Measurements from ENCODE around the gene ZMYM2. TPM values are rescaled to one million over a fixed set of nuclear protein-coding genes. Genes with fewer than 3 reads are reported as not detected.

The ZMYM2 gene
- total RNA-seq (2016; rRNA removed; fragmentation: Illumina TruSeq; extraction: Trizol): 40.8 and 56.9 TPM in 2 replicates
- total RNA-seq (2016; cell fraction: cytosol; rRNA removed; fragmentation: Illumina TruSeq; extraction: Trizol; ENCODE audit: low read depth): 25.6 and 27.3 TPM in 2 replicates
- 35.9 and 53.3 TPM in 2 replicates for total RNA-seq (2016; cell fraction: insoluble cytoplasmic fraction; rRNA removed; fragmentation: Illumina TruSeq; extraction: Trizol)
- total RNA-seq (2016; cell fraction: membrane; rRNA removed; fragmentation: Illumina TruSeq; extraction: Trizol): 22.6 and 25.0 TPM in 2 replicates
- 52.3 and 58.3 TPM in 2 replicates for total RNA-seq (2016; cell fraction: nucleus; rRNA removed; fragmentation: Illumina TruSeq; extraction: Trizol)
- 17.6 and 22.4 TPM in 2 replicates for polyA plus RNA-seq (2011; rRNA removed)
- 5.8 and 9.5 TPM in 2 replicates for polyA plus RNA-seq (2011; cell fraction: cytosol; rRNA removed)
- 18.4 and 22.9 TPM in 2 replicates for polyA plus RNA-seq (2011; cell fraction: nucleus; rRNA removed)
- 22.2 and 23.4 TPM in 2 replicates for polyA plus RNA-seq (2012)
- 1.1 and 1.3 TPM in 2 replicates for polyA plus RNA-seq (2016; cell fraction: cytosol; fragmentation: Illumina TruSeq; extraction: Trizol; ENCODE audit: low read depth)
- 29.7 and 36.6 TPM in 2 replicates for polyA plus RNA-seq (2016; cell fraction: insoluble cytoplasmic fraction; fragmentation: Illumina TruSeq; extraction: Trizol; ENCODE audit: low read depth)
- 2.9 and 3.6 TPM in 2 replicates for polyA plus RNA-seq (2016; cell fraction: membrane; fragmentation: Illumina TruSeq; extraction: Trizol; ENCODE audit: low read depth)
- polyA plus RNA-seq (2016; cell fraction: nucleus; fragmentation: Illumina TruSeq; extraction: Trizol; ENCODE audit: insufficient read depth, low read depth): 58.5 and 61.6 TPM in 2 replicates
- 17.1 and 26.7 TPM in 2 replicates for polyA minus RNA-seq (2011; rRNA and poly(A)+ RNA removed; ENCODE audit: low replicate concordance)
- polyA minus RNA-seq (2011; cell fraction: cytosol; rRNA and poly(A)+ RNA removed): 32.5 and 37.8 TPM in 2 replicates
- polyA minus RNA-seq (2011; cell fraction: nucleus; rRNA and poly(A)+ RNA removed): 139 and 147 TPM in 2 replicates
- percentile 88 among the genes with signal in this experiment for Bru-seq, nascent RNA
- percentile 86 among the genes with signal in this experiment for BruChase-seq, experiment 1, labeled RNA remaining after a 6-hour chase
- BruChase-seq, experiment 2, labeled RNA remaining after a 2-hour chase: percentile 88 among the genes with signal in this experiment
- long read RNA-seq, experiment 1, partial matches to known transcripts: 0 of 5 reads
- long read RNA-seq, experiment 1, other reads (novel, unspliced or antisense): 5 of 5 reads
- long read RNA-seq, experiment 2, partial matches to known transcripts: 4 of 22 reads
- long read RNA-seq, experiment 2, other reads (novel, unspliced or antisense): 18 of 22 reads

DNA sequence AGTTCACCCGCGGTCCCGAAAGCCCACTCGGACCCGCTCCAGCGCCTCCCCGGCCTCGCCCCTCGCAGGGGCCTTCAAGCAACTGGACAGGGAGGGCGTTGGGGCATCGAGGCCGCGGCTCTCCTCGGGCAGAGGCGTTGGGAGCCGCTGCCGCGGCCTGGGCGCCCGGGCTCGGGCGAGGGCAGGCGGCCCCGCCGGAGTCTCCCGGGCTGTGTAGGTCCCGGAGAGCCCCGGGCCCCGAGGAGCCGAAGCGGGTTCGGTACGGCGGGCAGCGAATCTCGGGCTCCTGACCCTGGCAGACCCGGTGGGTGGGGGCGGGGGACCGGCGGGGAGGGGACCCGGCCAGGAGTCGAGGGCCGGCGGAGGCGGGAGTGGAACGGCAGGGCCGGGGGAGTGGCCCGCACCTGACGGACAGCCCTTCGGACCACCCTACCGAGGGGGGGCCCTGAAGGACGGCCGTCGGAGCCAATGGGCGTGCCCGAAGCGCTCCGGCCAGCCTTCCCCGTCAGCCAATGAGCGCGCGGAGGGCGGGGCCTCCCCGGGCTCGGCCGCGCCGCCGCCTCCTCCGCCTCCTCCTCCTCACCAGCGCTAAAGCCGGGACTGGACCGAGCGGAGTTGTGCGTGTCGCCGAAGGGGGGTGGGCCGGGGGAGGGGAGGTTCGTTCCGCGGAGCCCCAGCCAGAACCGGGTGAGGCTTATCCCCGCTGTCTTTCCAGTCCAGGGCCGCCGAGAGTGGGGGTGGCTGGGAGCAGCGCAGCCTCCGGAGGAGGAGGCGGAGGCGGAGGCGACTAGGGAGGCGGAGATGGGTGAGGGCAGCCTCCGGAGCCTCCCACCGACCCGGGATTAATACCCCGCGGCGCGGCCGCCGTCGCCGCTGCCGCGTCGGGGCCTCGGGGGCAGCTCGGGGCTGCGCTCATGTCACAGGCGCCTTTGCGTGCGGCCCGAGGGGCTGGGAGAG lies at the start of gene ZMYM2:
Gene ZMYM2, plus strand, starts transcription at position 573 of the 957 bp plus-strand sequence. CDS start 34,346 bp downstream, outside the sequence.
- FAIRE-seq (peak; percentile 37), DNase-seq (ENCODE audit: low spot score) (peak; percentile 86), ATAC-seq (peak; percentile 94)
- intact Hi-C loops (cut with micrococcal nuclease; ENCODE audit: unreplicated experiment) (loop anchor here (5.0 kb wide), 1 partner anchor 176 kb away; the partner anchor contains the start of gene PSPC1), in situ Hi-C loops (cut with HindIII; ENCODE audit: extremely low pct_ligation_motif_present, low pct_unique_long_range_greater_than_20kb) (no loop called here)
- peak within 1 kb of the TSS; percentile 85 for H3K9ac ChIP-seq (ENCODE audit: insufficient read depth, low read depth, low read length)
- H3K4me2 ChIP-seq (ENCODE audit: low read depth, low read length): peak within 1 kb of the TSS; percentile 91
- H3K4me3 ChIP-seq (replicated peaks in 1 of 3; ENCODE audit: insufficient read depth in 1 of 3, low read depth in 2 of 3, low read length in 3 of 3): peak within 1 kb of the TSS; percentile 75 to 97 (median 96)
- H3K36me3 ChIP-seq (replicated peaks in 1 of 2; ENCODE audit: control insufficient read depth in 1 of 2, insufficient read depth in 2 of 2, low read length in 2 of 2): peaks cover 0 to 11% of the 10 kb centered on the region in 2 experiments; a peak in 1 of 5 replicates
- no TSS peak for BruUV-seq (replicated peaks)
- peak within 1 kb of the TSS; percentile 81 for H3K27ac ChIP-seq (ENCODE audit: extremely low read length, insufficient read depth, low read length)
- H3K4me1 ChIP-seq (ENCODE audit: insufficient read depth, low read length): peaks cover 28% of the 10 kb centered on the region
- ChIA-PET POLR2A (interaction anchor here (1.0 kb wide), 1 partner anchor 8 kb away, joined by 3 read pairs; no protein-coding TSS in a partner anchor), CTCF (ENCODE audit: low intra/inter-chr PET ratio, low total read pairs) (no interaction called here)
- H2AFZ ChIP-seq (ENCODE audit: low read length): no peak within 1 kb of the TSS
- no peaks in the 10 kb centered on the region; a peak in 2 of 5 replicates for H3K27me3 ChIP-seq (ENCODE audit: control insufficient read depth in 1 of 2, insufficient read depth in 2 of 2, low read length in 2 of 2)
- 7% methylated on average over 14 of the region's 112 CpGs for WGBS (ENCODE audit: low lambda C conversion rate)
- H3K79me2 ChIP-seq (ENCODE audit: insufficient read depth, low read length): peaks cover 36% of the 10 kb centered on the region
- H3K9me3 ChIP-seq (ENCODE audit: low read length): no peaks in the 10 kb centered on the region
- peaks cover 26% of the 10 kb centered on the region for H4K20me1 ChIP-seq (ENCODE audit: insufficient read depth, low read length)
- TF ChIP-seq, protein P1, sequence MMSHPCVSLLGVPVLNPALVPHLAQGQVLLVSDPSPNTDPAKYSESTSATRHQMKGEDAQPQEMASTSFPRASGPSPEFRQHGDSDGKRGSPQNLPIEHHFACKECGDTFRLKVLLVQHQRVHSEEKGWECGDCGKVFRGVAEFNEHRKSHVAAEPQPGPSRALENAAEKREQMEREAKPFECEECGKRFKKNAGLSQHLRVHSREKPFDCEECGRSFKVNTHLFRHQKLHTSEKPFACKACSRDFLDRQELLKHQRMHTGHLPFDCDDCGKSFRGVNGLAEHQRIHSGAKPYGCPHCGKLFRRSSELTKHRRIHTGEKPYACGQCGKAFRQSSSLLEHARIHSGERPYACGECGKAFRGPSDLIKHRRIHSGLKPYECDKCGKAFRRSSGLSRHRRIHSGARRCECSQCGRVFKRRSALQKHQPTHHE (CRISPR knock-in tag; IDR thresholded peaks at IDR 0.05; ENCODE audit: borderline replicate concordance): 0 out of 2 replicates have a peak, but pooled peaks have one; percentile 6
- TF ChIP-seq ZNF546 (CRISPR knock-in tag; conservative IDR thresholded peaks at IDR 0.05) (no peak), KDM1A (CRISPR knock-in tag; IDR thresholded peaks at IDR 0.05) (no peak)
- TF ChIP-seq, protein P2, sequence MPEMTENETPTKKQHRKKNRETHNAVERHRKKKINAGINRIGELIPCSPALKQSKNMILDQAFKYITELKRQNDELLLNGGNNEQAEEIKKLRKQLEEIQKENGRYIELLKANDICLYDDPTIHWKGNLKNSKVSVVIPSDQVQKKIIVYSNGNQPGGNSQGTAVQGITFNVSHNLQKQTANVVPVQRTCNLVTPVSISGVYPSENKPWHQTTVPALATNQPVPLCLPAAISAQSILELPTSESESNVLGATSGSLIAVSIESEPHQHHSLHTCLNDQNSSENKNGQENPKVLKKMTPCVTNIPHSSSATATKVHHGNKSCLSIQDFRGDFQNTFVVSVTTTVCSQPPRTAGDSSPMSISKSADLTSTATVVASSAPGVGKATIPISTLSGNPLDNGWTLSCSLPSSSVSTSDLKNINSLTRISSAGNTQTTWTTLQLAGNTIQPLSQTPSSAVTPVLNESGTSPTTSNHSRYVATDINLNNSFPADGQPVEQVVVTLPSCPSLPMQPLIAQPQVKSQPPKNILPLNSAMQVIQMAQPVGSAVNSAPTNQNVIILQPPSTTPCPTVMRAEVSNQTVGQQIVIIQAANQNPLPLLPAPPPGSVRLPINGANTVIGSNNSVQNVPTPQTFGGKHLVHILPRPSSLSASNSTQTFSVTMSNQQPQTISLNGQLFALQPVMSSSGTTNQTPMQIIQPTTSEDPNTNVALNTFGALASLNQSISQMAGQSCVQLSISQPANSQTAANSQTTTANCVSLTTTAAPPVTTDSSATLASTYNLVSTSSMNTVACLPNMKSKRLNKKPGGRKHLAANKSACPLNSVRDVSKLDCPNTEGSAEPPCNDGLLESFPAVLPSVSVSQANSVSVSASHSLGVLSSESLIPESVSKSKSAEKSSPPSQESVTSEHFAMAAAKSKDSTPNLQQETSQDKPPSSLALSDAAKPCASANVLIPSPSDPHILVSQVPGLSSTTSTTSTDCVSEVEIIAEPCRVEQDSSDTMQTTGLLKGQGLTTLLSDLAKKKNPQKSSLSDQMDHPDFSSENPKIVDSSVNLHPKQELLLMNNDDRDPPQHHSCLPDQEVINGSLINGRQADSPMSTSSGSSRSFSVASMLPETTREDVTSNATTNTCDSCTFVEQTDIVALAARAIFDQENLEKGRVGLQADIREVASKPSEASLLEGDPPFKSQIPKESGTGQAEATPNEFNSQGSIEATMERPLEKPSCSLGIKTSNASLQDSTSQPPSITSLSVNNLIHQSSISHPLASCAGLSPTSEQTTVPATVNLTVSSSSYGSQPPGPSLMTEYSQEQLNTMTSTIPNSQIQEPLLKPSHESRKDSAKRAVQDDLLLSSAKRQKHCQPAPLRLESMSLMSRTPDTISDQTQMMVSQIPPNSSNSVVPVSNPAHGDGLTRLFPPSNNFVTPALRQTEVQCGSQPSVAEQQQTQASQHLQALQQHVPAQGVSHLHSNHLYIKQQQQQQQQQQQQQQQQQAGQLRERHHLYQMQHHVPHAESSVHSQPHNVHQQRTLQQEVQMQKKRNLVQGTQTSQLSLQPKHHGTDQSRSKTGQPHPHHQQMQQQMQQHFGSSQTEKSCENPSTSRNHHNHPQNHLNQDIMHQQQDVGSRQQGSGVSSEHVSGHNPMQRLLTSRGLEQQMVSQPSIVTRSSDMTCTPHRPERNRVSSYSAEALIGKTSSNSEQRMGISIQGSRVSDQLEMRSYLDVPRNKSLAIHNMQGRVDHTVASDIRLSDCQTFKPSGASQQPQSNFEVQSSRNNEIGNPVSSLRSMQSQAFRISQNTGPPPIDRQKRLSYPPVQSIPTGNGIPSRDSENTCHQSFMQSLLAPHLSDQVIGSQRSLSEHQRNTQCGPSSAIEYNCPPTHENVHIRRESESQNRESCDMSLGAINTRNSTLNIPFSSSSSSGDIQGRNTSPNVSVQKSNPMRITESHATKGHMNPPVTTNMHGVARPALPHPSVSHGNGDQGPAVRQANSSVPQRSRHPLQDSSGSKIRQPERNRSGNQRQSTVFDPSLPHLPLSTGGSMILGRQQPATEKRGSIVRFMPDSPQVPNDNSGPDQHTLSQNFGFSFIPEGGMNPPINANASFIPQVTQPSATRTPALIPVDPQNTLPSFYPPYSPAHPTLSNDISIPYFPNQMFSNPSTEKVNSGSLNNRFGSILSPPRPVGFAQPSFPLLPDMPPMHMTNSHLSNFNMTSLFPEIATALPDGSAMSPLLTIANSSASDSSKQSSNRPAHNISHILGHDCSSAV (CRISPR knock-in tag; IDR thresholded peaks at IDR 0.05; ENCODE audit: borderline replicate concordance): no peak
